Stimulated activated CD8-positive, alpha-beta memory T cell treated with anti-CD3 and anti-CD28 coated beads, Interleukin-15, amount 100 ng/mL, for 4 hours (primary cell): Measurements from ENCODE around the gene UBE3C.
"Not testable (repeated sequence)": the region's sequence is repeated elsewhere in the genome, so short reads cannot be mapped to it uniquely, and the experiment has no call there.

ENCODE experiments used
- DNase-seq, 2 donors: peaks; one replicate each; pipeline ENCODE4 v3.0.0-alpha.2; 2020; ENCODE audit warnings: low read depth in 2 of 2

Gene UBE3C

DNA sequence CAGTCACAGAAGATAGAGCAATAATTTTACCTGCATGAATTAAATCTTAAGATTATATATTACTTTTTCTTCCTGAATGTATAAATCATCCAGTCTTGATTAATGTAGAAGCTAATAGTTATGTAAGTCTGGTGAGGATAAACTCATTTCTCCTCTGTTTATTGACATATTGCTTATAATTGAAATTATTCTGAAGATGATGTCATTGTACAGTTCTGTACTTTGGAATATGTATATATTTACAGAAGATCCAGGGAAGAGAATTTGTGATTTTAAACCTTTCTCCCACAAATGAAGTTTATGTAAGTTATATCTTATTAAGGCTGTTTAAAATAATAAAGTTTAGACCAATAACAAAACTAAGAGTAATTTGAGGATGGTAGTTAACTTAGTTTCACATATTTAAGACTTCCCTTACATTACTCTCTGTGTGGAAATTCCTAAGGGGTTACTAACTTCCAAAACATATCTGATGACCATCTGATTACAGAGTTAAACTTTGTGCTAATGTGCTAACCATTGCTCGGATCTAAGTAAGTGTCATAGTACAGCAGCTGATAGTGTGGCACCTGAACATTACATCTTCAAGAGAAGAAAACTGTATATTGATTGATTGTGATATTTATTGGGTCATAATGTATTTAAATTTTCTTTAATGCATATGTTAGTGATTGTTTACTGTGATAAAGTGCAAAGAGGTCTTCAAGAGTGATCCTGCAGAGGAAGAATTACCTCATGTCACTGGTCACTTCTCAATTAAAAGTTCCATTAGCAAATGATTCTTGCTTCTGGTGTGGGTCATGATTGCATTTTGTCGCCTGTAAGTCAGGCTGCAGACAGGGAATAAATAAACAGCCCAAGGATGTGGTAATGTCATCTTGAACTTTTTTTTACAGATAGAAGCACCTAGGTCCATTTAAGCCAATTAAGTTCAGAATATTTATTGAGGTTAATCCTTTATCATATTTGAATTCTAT, 96.9 kb downstream of the UBE3C start:
- DNase-seq: no peak

- no peak for DNase-seq
Measured at GRCh38 chr7:157238087-157238486, 99.4 kb downstream of the UBE3C start.

DNA sequence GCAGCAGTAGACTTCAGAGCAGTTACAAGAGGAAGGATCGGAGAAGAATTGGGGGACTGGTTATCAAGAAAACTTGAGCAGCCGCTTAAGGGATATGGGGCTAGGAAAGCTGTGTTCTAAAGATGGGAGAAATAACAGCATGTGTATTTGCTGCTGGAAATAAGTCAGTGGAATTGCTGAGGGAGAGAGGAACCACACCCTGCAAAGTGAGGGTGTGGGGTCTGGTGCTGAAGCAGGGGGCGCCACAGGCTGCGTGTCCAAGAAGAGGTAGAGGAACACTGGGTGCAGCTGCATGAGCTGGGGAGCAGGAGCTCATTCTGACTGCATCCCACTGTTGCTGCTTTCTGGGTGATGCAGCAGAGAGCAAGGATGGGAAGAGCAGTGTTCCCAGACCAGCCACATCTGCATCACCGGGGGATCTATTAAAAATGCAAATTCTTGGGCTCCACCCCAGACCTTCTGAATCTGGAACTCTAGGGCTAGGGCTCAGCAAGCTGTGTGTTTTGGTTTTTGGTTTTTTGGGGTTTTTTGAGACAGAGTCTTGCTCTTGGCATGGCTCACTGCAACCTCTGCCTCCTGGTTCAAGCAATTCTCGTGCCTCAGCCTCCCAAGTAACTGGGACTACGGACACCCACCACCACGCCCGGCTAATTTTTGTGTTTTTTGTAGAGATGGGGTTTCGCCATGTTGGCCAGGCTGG, 101.0 kb downstream of the UBE3C start:
- DNase-seq: no peak

GRCh38 chr7:157241631-157242030, 102.9 kb downstream of the UBE3C start:
- no peak for DNase-seq

DNA sequence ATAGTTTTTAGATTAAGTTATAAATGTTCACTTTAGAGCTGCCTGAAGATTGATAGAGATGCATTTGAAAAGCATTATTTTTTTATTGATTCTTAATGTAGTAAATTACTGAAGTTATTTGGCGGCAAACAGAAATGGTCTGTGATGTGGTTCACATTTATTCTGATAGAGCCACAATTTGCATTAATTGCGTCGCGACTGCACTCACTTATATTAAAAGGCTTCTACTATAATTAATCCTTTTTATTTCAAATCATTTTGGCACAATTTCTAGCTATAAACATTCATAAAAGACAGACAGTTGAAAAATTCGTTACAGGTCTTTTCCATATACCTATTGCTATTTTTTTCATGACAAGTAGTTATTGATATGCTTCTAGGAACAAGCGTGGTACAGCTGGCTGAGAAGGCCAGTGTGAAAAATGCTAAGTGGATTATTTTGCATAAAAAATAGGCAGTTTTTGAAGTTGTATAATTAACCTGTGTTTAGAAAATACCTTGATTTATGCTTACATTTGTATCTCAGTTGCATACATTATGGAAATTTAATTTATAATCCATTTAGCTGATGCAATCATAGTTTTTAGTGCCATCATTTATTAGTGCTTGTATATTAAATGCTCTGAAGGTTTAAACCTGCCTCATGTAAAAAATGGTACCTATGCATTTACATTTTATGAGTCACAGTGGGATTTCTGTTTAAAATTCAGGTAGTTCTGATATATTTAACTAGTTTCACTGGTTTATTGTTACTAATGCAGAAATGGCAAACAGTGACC, 106.0 kb downstream of the UBE3C start:
- DNase-seq: no peak

DNA sequence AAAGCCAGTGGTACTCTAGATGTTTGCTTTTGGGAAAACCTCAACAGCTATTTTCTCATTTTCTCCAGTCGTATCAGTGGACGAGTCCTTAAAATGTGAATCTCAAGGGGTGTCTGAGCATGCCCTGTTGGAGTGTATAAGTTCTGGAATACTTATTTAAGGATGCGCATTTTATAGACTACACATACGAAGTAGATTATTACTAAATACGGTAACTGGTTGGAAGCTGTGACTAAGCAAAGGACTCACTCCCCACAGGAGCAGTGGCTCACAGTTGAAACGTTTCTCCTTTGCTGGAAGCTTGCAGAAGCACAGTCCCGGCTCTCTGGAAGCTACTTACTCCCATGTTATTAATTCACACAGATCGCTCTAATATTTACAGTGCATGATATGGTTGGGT, 107.3 kb downstream of the UBE3C start:
- DNase-seq: no peak

GRCh38 chr7:157248659-157249058, 109.9 kb downstream of the UBE3C start:
- DNase-seq: no peak

GRCh38 chr7:157250605-157251228, 112.0 kb downstream of the UBE3C start:
- peak in 1 of 2 donors; percentile 18 for DNase-seq

GRCh38 chr7:157251817-157252216, 113.1 kb downstream of the UBE3C start:
- DNase-seq: not testable (repeated sequence)

GRCh38 chr7:157253850-157254249, 115.1 kb downstream of the UBE3C start:
- no peak for DNase-seq

DNA sequence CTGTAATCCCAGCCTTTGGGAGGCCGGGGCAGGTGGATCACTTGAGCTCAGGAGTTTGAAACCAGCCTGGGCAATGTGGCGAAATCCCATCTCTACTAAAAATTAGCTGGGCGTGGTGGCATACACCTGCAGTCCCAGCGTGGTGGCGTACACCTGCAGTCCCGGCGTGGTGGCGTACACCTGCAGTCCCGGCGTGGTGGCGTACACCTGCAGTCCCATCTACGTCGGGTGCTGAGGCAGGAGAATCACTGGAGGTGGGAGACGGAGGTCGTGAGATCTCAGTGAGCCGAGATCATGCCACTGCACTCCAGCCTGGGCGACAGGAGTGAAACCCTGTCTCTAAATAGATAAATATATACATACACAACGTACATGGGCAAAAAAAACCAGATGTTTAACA, 116.1 kb downstream of the UBE3C start:
- not testable (repeated sequence) for DNase-seq

GRCh38 chr7:157255201-157255606, 116.5 kb downstream of the UBE3C start:
- DNase-seq: no peak

DNA sequence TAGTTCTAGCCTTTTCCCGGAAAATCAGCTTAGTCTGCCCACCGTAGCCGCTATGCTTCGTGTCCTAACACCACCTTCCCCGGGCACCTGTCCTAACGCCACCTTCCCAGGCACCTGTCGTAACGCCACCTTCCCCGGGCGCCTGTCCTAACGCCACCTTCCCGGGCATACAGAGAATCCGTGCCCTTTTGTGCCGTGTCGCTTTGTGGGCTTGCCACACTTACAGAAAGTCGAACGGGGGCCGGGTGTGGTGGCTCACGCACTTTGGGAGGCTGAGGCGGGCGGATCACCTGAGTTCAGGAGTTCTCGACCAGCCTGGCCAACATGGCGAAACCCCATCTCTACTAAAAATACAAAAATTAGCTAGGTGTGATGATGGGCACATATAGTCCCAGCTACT, 124.4 kb downstream of the UBE3C start:
- DNase-seq: no peak

- no peak for DNase-seq
Measured at GRCh38 chr7:157265051-157265450, 126.3 kb downstream of the UBE3C start.

DNA sequence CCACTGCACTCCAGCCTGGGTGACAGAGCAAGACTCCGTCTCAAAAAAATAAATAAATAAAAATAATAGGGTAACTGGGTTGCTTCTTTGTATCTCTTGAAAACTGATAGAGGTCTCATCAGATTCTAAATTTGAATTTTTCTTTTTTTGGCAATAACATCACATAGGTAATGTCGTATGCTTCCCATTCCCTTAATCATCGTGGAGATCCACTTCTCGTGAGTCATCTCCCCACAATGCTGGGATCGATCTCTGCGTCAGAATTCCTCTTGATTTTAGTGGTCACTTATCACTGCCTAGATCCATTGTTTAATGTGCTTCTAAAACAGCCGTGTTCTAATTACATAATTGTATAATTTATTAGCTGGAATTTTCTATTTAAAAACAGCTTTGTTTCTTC, 127.5 kb downstream of the UBE3C start:
- no peak for DNase-seq

GRCh38 chr7:157267516-157267915, 128.8 kb downstream of the UBE3C start:
- no peak for DNase-seq

DNA sequence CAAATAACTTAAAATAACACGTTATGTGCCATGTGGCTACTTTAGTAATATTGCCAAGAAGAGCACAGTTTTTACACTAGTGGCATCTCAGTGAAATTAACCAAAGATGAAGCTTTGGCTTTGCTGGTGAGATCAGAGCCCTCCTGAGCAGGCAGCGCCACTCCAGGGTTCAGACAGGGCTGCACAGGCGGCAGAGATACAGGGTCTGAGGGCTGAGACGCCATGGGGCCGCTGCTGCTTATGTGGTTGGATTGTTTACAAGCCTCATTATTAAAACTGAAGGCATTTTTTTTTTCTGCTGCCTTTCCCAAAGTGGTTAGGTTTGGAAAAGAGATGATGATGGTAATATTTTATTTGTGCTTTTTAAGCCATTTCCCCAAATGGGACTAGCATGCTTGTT, 129.2 kb downstream of the UBE3C start:
- no peak for DNase-seq

DNA sequence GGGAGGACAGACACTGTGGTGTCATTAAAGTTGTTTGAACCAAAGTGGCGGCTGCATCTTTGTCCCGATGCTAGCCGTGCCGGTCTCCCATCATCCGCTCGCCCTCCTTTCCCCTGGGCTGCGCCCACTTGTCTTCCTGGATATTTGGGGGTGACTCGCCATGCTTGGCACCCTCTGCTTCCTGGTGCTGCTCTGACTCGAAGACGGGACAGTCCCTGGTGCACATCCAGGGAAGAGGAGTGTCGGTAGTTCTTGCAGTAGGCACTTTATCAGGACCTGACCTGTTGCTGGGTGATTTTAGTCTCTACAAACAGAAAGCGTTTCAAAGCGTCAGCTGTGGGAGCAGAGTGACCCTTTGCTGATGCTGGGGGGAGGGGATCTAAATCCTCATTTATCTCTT, 129.8 kb downstream of the UBE3C start:
- DNase-seq: no peak

DNA sequence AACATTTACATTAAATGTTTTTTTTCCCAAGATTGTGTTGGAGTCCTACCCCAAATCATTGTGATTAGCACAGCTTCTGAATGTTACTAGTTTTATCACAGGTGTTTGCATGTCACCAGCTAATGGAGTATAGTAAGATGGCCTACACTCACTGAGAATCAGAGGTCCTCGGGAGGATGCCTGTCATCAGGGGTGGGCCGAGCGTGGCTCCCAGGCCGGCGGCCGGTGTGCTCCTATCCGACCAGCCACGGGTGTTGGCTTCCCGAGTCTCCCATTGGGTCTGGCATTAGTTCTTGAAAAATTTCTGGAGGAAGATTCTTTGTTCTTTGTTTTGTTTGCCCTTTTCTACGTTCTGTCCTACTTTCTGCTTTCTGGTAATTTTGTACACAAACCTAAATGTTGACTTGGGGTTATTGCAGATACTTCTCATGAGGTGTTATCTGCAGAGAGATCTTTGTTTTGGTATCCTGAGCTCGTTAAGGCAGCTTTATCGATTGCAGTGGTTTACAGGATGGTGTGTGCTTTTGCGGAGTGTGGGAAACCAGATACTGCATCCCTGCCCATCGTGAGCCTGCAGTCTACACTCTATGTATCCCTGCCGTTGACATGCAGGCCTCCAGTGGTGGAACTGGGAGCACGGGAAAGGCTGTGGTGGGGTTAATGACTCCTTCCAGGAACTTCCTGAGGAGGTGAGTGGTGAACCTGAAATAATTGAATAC, 130.8 kb downstream of the UBE3C start:
- DNase-seq: no peak

DNA sequence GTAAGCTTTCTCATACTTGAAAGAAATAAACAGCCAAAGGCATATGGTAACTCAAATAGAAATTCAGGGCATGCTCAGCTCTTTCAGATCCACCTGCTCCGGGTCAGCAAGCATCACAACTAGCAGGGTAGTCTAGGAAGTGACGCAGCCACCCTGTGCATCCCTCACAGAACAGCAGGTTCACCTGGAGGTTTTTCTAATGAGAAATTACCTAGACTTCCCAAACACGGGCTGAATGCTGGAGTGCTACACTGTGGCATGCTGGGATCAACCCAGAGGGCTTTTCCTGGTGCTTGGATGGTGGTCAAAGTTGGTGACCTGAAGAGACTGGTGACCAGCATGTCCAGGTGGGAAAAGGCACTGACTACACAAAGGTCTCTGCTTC, 131.3 kb downstream of the UBE3C start:
- DNase-seq: no peak
